ENCODE data around the gene METTL8. TPM values are rescaled to one million over a fixed set of nuclear protein-coding genes. Genes with fewer than 3 reads are reported as not detected.

The METTL8 gene
- total RNA-seq, 2 donors from 2014 or later, result 19.4 to 20.0 TPM

- Histone ChIP-seq H3K9ac (ENCODE audit: low read depth in 2 of 2, low read length in 2 of 2) (no peak overlapping the region), H3K4me1 (no peaks in the 10 kb centered on the region), H3K27me3 (no peaks in the 10 kb centered on the region), H3K27ac (no peak overlapping the region), H3K36me3 (no peaks in the 10 kb centered on the region), H3K4me3 (no peak overlapping the region), H3K9me3 (no peaks in the 10 kb centered on the region)
- TF ChIP-seq CTCF (IDR thresholded peaks at IDR 0.05), result no peak
- intact Hi-C loops (cut with DNase I), result no loop called here
- DNase-seq, result no peak
These were observed 24.3 kb downstream of the METTL8 start for GRCh38 chr2:171409436-171409971.

GRCh38 chr2:171407676-171408044 is 26.1 kb downstream of the METTL8 start:
- no peak overlapping the region for H3K4me3 ChIP-seq
- no peaks in the 10 kb centered on the region for H3K27me3 ChIP-seq
- no peaks in the 10 kb centered on the region for H3K4me1 ChIP-seq
- no peak overlapping the region for H3K27ac ChIP-seq
- DNase-seq, result no peak
- H3K9ac ChIP-seq (ENCODE audit: low read depth in 2 of 2, low read length in 2 of 2), result no peak overlapping the region
- H3K36me3 ChIP-seq, result no peaks in the 10 kb centered on the region
- intact Hi-C loops (cut with DNase I), result no loop called here
- no peaks in the 10 kb centered on the region for H3K9me3 ChIP-seq
- TF ChIP-seq CTCF (IDR thresholded peaks at IDR 0.05), result no peak

GRCh38 chr2:171407030-171407675 is 26.6 kb downstream of the METTL8 start:
- Histone ChIP-seq H3K27ac (no peak overlapping the region), H3K4me3 (no peak overlapping the region), H3K9me3 (no peaks in the 10 kb centered on the region), H3K36me3 (no peaks in the 10 kb centered on the region), H3K9ac (ENCODE audit: low read depth in 2 of 2, low read length in 2 of 2) (no peak overlapping the region), H3K27me3 (no peaks in the 10 kb centered on the region), H3K4me1 (no peaks in the 10 kb centered on the region)
- no peak for DNase-seq
- intact Hi-C loops (cut with DNase I), result no loop called here
- TF ChIP-seq CTCF (IDR thresholded peaks at IDR 0.05), result no peak

- Histone ChIP-seq H3K9ac (ENCODE audit: low read depth in 2 of 2, low read length in 2 of 2) (no peak overlapping the region), H3K27ac (no peak overlapping the region), H3K36me3 (no peaks in the 10 kb centered on the region), H3K4me1 (no peaks in the 10 kb centered on the region), H3K27me3 (no peaks in the 10 kb centered on the region), H3K9me3 (no peaks in the 10 kb centered on the region), H3K4me3 (no peak overlapping the region)
- intact Hi-C loops (cut with DNase I), result no loop called here
- DNase-seq, result no peak
- TF ChIP-seq CTCF (IDR thresholded peaks at IDR 0.05), result no peak
These were observed 27.7 kb downstream of the METTL8 start for GRCh38 chr2:171406044-171406443.

- H3K36me3 ChIP-seq, result no peaks in the 10 kb centered on the region
- no peaks in the 10 kb centered on the region for H3K4me1 ChIP-seq
- no peak overlapping the region for H3K27ac ChIP-seq
- no peak for DNase-seq
- H3K9me3 ChIP-seq, result no peaks in the 10 kb centered on the region
- no peak overlapping the region for H3K9ac ChIP-seq (ENCODE audit: low read depth in 2 of 2, low read length in 2 of 2)
- TF ChIP-seq CTCF (IDR thresholded peaks at IDR 0.05), result no peak
- intact Hi-C loops (cut with DNase I), result no loop called here
- no peaks in the 10 kb centered on the region for H3K27me3 ChIP-seq
- H3K4me3 ChIP-seq, result no peak overlapping the region
These were observed 28.2 kb downstream of the METTL8 start for GRCh38 chr2:171405546-171405945.
